DOHH2 (cell line): ENCODE measurements around the gene SLC9A9.

Experiments
- EZH2phosphoT487 ChIP-seq: fragments of 200-600 bp; sonication (generic); IDR thresholded peaks from 2 replicates; pipeline ENCODE4 v1.6.1; 2017; ENCODE audit warnings: borderline replicate concordance, mild to moderate bottlenecking, antibody characterized with exemption, low read length, moderate library complexity, mixed read lengths
- TF ChIP-seq, protein P1 (sequence below): fragments of 200-600 bp; sonication (generic); IDR thresholded peaks from one replicate; pipeline ENCODE4 v1.5.1; 2014; ENCODE audit warnings: antibody characterized with exemption, mild to moderate bottlenecking, low read depth, low read length; ENCODE audit not compliant: poor library complexity, severe bottlenecking

DNA sequence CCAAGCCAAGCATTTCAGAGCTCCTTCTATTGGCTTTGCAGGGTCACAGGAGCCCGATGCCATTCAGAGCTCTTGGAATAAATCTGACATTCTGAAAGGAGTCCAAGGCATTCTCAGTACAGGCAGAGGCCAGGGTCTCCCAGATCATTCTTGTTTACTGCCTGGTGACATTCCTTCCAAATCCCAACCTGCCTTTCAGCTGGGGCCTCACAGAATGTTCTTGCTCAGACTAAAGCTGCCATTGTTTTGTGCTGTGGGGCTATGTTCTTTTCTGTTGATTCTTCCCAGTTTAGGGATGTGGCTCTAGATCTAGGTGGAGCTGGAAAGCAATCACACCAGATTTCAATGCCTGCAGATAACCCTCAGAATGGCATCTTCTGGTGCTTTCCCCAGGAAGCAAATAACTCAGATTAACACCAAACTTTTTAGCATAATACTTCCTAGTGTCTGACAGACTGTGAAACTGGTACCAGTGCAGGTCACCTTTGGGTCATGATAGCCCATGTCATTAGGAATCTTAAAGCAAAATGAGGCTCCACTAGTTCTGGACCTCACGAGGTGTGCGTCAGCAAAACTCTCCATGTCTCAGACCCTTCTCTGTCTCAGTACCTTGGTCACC lies 561.8 kb downstream of the SLC9A9 start:
- TF ChIP-seq, protein P1, sequence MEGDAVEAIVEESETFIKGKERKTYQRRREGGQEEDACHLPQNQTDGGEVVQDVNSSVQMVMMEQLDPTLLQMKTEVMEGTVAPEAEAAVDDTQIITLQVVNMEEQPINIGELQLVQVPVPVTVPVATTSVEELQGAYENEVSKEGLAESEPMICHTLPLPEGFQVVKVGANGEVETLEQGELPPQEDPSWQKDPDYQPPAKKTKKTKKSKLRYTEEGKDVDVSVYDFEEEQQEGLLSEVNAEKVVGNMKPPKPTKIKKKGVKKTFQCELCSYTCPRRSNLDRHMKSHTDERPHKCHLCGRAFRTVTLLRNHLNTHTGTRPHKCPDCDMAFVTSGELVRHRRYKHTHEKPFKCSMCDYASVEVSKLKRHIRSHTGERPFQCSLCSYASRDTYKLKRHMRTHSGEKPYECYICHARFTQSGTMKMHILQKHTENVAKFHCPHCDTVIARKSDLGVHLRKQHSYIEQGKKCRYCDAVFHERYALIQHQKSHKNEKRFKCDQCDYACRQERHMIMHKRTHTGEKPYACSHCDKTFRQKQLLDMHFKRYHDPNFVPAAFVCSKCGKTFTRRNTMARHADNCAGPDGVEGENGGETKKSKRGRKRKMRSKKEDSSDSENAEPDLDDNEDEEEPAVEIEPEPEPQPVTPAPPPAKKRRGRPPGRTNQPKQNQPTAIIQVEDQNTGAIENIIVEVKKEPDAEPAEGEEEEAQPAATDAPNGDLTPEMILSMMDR: no peak
- TF ChIP-seq EZH2phosphoT487: no peak
